HepG2 (cell line): Measurements from ENCODE around the gene HS3ST3B1. TPM values are rescaled to one million over a fixed set of nuclear protein-coding genes. Genes with fewer than 3 reads are reported as not detected.

Source experiments
- BRD4 ChIP-seq: sonication (generic); formaldehyde crosslinking; IDR thresholded peaks from 2 replicates; pipeline ENCODE4 v1.4.0; 2020; ENCODE audit warnings: missing genetic modification reagents
- CREB3 ChIP-seq: sonication (generic); formaldehyde crosslinking; IDR thresholded peaks from 2 replicates; pipeline ENCODE4 v1.5.0; 2020; ENCODE audit warnings: missing genetic modification reagents
- ELF1 ChIP-seq: sonication (generic); formaldehyde crosslinking; IDR thresholded peaks from 2 replicates; pipeline ENCODE4 v1.4.0; 2020; ENCODE audit warnings: missing genetic modification reagents
- ESRRA ChIP-seq: sonication (generic); formaldehyde crosslinking; IDR thresholded peaks from 2 replicates; pipeline ENCODE4 v1.5.1; 2020; ENCODE audit warnings: mild to moderate bottlenecking, low read depth, missing genetic modification reagents
- MATR3 ChIP-seq: sonication (generic); formaldehyde crosslinking; IDR thresholded peaks from 2 replicates; pipeline ENCODE4 v1.4.0; 2020; ENCODE audit warnings: missing genetic modification reagents
- MLLT10 ChIP-seq: sonication (generic); formaldehyde crosslinking; IDR thresholded peaks from 2 replicates; pipeline ENCODE4 v1.4.0; 2020; ENCODE audit warnings: missing genetic modification reagents
- REST ChIP-seq, 2 experiments: IDR thresholded peaks; 2 replicates each; pipeline ENCODE4 v1.6.1; 2011 to 2012; ENCODE audit warnings: low read length in 2 of 2, borderline replicate concordance in 1 of 2, low read depth in 1 of 2, mild to moderate bottlenecking in 1 of 2, moderate library complexity in 1 of 2
- RXRB ChIP-seq: IDR thresholded peaks from 2 replicates; pipeline ENCODE4 v1.6.1; 2016; ENCODE audit warnings: borderline replicate concordance, missing genetic modification reagents, missing compliant biosample characterization
- SMARCC2 ChIP-seq: fragments of 450-650 bp; IDR thresholded peaks from 2 replicates; pipeline ENCODE4 v1.6.1; 2017; ENCODE audit warnings: antibody characterized with exemption, mild to moderate bottlenecking
- SRSF4 ChIP-seq: fragments of 200-400 bp; formaldehyde crosslinking; IDR thresholded peaks from one replicate; pipeline ENCODE4 v1.6.1; 2018; ENCODE audit warnings: mild to moderate bottlenecking, low read depth, low read length, moderate library complexity; ENCODE audit not compliant: poor library complexity, severe bottlenecking
- SSRP1 ChIP-seq: IDR thresholded peaks from 2 replicates; pipeline ENCODE4 v1.6.1; 2016; ENCODE audit warnings: control low read depth
- STAT6 ChIP-seq: sonication (generic); formaldehyde crosslinking; IDR thresholded peaks from 2 replicates; pipeline ENCODE4 v1.4.0; 2020; ENCODE audit warnings: missing genetic modification reagents, mild to moderate bottlenecking, borderline replicate concordance
- TIGD3 ChIP-seq: sonication (generic); formaldehyde crosslinking; IDR thresholded peaks from 2 replicates; pipeline ENCODE4 v1.5.1; 2020; ENCODE audit warnings: mild to moderate bottlenecking, missing genetic modification reagents, borderline replicate concordance
- ZKSCAN8 ChIP-seq: IDR thresholded peaks from 2 replicates; pipeline ENCODE4 v1.6.1; 2016; ENCODE audit warnings: borderline replicate concordance, missing genetic modification reagents, missing compliant biosample characterization
- ZNF263 ChIP-seq: sonication (generic); formaldehyde crosslinking; IDR thresholded peaks from 2 replicates; pipeline ENCODE4 v1.4.0; 2020; ENCODE audit warnings: missing genetic modification reagents
- ZNF329 ChIP-seq: sonication (generic); formaldehyde crosslinking; IDR thresholded peaks from 2 replicates; pipeline ENCODE4 v1.9.0; 2021; ENCODE audit warnings: low read depth, mild to moderate bottlenecking, missing genetic modification reagents
- ZNF33B ChIP-seq: sonication (generic); formaldehyde crosslinking; IDR thresholded peaks from 2 replicates; pipeline ENCODE4 v1.5.1; 2020; ENCODE audit warnings: mild to moderate bottlenecking, missing genetic modification reagents
- ZNF354B ChIP-seq: sonication (generic); formaldehyde crosslinking; IDR thresholded peaks from 2 replicates; pipeline ENCODE4 v1.8.0; 2022; ENCODE audit warnings: mild to moderate bottlenecking, missing genetic modification reagents
- ZNF558 ChIP-seq: sonication (generic); formaldehyde crosslinking; IDR thresholded peaks from 2 replicates; pipeline ENCODE4 v1.9.0; 2022; ENCODE audit warnings: mild to moderate bottlenecking, missing genetic modification reagents, borderline replicate concordance
- ZNF576 ChIP-seq: sonication (generic); formaldehyde crosslinking; IDR thresholded peaks from 2 replicates; pipeline ENCODE4 v1.4.0; 2020; ENCODE audit warnings: mild to moderate bottlenecking, missing genetic modification reagents
- ZNF775 ChIP-seq: sonication (generic); formaldehyde crosslinking; IDR thresholded peaks from 2 replicates; pipeline ENCODE4 v1.4.0; 2020; ENCODE audit warnings: missing genetic modification reagents, mild to moderate bottlenecking, moderate library complexity, borderline replicate concordance
- polyA plus RNA-seq, 8 experiments: library from polyadenylated mRNA; depleted of rRNA in 3 of 8; stranded (reverse) in 7 of 8; unstranded in 1 of 8; fragments of >200 nt; fragmentation: Illumina TruSeq in 4 of 8; extraction: Trizol in 4 of 8; gene quantifications; 2 replicates each; pipeline versions ENCODE4 v1.2.1 to v1.2.3, GENCODE V29; 2011 to 2016; ENCODE audit warnings: low read depth in 4 of 8, missing spikeins in 1 of 8, mixed read lengths in 1 of 8; ENCODE audit not compliant: insufficient read depth in 1 of 8
- total RNA-seq, 5 experiments: library from RNA; depleted of rRNA; stranded (reverse); fragments of >200 nt; fragmentation: Illumina TruSeq; extraction: Trizol; gene quantifications; 2 replicates each; pipeline ENCODE4 v1.2.3, GENCODE V29; 2016; ENCODE audit warnings: low read depth in 1 of 5

The HS3ST3B1 gene
- total and polyA plus RNA-seq, 2 of the 13 experiments (the other 11 are each of a cell fraction or from before 2014, with no cell fraction given) = 15.7 to 39.5 TPM

GRCh38 chr17:14302431-14303099, 1.7 kb downstream of the HS3ST3B1 start (continued):
- TF ChIP-seq REST (IDR thresholded peaks at IDR 0.05; ENCODE audit: borderline replicate concordance in 1 of 2, low read depth in 1 of 2, low read length in 2 of 2) = no peak; a peak in 1 of 4 replicates
- TF ChIP-seq SSRP1 (CRISPR knock-in tag) = no peak
- TF ChIP-seq ELF1 (CRISPR knock-in tag) = 0 out of 2 replicates have a peak, but pooled peaks have one; percentile 17
- no peak for TF ChIP-seq TIGD3
- TF ChIP-seq ZNF576 (CRISPR knock-in tag) = no peak
- TF ChIP-seq ZKSCAN8 = no peak
- TF ChIP-seq CREB3 (CRISPR knock-in tag) = no peak
- no peak for TF ChIP-seq ZNF33B (CRISPR knock-in tag)
- no peak for TF ChIP-seq MLLT10
- no peak for TF ChIP-seq ZNF775
- TF ChIP-seq ZNF263 (CRISPR knock-in tag) = no peak
- TF ChIP-seq ESRRA (CRISPR knock-in tag) = peak; percentile 55; the same call in 1 of the 2 replicates
- 0 out of 2 replicates have a peak, but pooled peaks have one; percentile 36 for TF ChIP-seq ZNF329 (CRISPR knock-in tag)
- 0 out of 2 replicates have a peak, but pooled peaks have one; percentile 61 for TF ChIP-seq ZNF558 (CRISPR knock-in tag)
- TF ChIP-seq SRSF4 = no peak
- TF ChIP-seq ZNF354B (CRISPR knock-in tag) = no peak
- no peak for TF ChIP-seq STAT6
- no peak for TF ChIP-seq BRD4
- no peak for TF ChIP-seq SMARCC2
- no peak for TF ChIP-seq RXRB (CRISPR knock-in tag)
- TF ChIP-seq MATR3 = no peak
